ENCODE results near the gene TM4SF4. TPM values are rescaled to one million over a fixed set of nuclear protein-coding genes. Genes with fewer than 3 reads are reported as not detected.
A peak's percentile ranks its signal among the peaks of the same experiment; 100 is the strongest.

Gene TM4SF4
- total and polyA plus RNA-seq, 2 donors (not counting 1 experiment from before 2014, with no cell fraction given) = not detected

GRCh38 chr3:149506540-149506939, 32.0 kb downstream of the TM4SF4 start:
- ATAC-seq (ENCODE audit: low read depth) (no peak), DNase-seq (no peak)
- Histone ChIP-seq H3K27me3 (replicated peaks in 1 of 4; ENCODE audit: control extremely low read depth in 1 of 4, control insufficient read depth in 3 of 4, insufficient read depth in 4 of 4, low read length in 3 of 4) (peaks cover 0 to 3% (median 0%) of the 10 kb centered on the region in 4 experiments), H2AFZ (ENCODE audit: insufficient read depth, low read depth, low read length, poor library complexity, severe bottlenecking) (no peak overlapping the region), H3K9ac (ENCODE audit: low read length) (no peak overlapping the region), H4K20me1 (ENCODE audit: control insufficient read depth, insufficient read depth, low read length, poor library complexity, severe bottlenecking) (no peaks in the 10 kb centered on the region), H3K4me3 (ENCODE audit: control extremely low read depth in 1 of 5, extremely low read depth in 1 of 5, insufficient read depth in 1 of 5, low read depth in 2 of 5, low read length in 4 of 5) (no peak overlapping the region), H3K27ac (ENCODE audit: low read length in 2 of 2) (no peak overlapping the region), H3K79me2 (ENCODE audit: control insufficient read depth, insufficient read depth, low read length) (no peaks in the 10 kb centered on the region), H3K9me3 (ENCODE audit: control extremely low read depth in 1 of 3, control insufficient read depth in 2 of 3, insufficient read depth in 1 of 3, low read length in 2 of 3) (no peaks in the 10 kb centered on the region), H3K4me1 (ENCODE audit: control insufficient read depth in 2 of 2, insufficient read depth in 2 of 2, low read length in 2 of 2) (peaks cover 5 to 6% of the 10 kb centered on the region in 2 donors), H3K4me2 (replicated peaks; ENCODE audit: low read depth, low read length, poor library complexity, severe bottlenecking) (no peak overlapping the region), H3K36me3 (replicated peaks in 1 of 2; ENCODE audit: control extremely low read depth in 1 of 2, control insufficient read depth in 1 of 2, extremely low read depth in 1 of 2, insufficient read depth in 2 of 2, low read length in 1 of 2) (no peaks in the 10 kb centered on the region)
- H3K27ac Mint-ChIP-seq = no peak overlapping the region
- peaks cover 19% of the 10 kb centered on the region for H3K27me3 Mint-ChIP-seq
- H3K9me3 Mint-ChIP-seq (ENCODE audit: insufficient read depth) = no peaks in the 10 kb centered on the region
- ChIA-PET POLR2A (no interaction called here), CTCF (no interaction called here)
- H3K4me1 Mint-ChIP-seq = peaks cover 8% of the 10 kb centered on the region
- H3K4me3 Mint-ChIP-seq = no peak overlapping the region
- TF ChIP-seq EZH2 (IDR thresholded peaks at IDR 0.05; ENCODE audit: borderline replicate concordance, insufficient read depth, low read depth, low read length, poor library complexity, severe bottlenecking) (no peak), CTCF (IDR thresholded peaks at IDR 0.05) (no peak)
- intact Hi-C loops (cut with micrococcal nuclease) = no loop called here
- WGBS (ENCODE audit: insufficient coverage) = no CpG with 5 or more reads among the region's 1 CpG

- ATAC-seq (ENCODE audit: low read depth) (no peak), DNase-seq (no peak)
- H3K79me2 ChIP-seq (ENCODE audit: control insufficient read depth, insufficient read depth, low read length) = no peaks in the 10 kb centered on the region
- intact Hi-C loops (cut with micrococcal nuclease) = no loop called here
- Mint-ChIP-seq H3K9me3 (ENCODE audit: insufficient read depth) (no peaks in the 10 kb centered on the region), H3K4me3 (no peak overlapping the region), H3K27me3 (peaks cover 19% of the 10 kb centered on the region), H3K27ac (no peak overlapping the region), H3K4me1 (peaks cover 8% of the 10 kb centered on the region)
- H2AFZ ChIP-seq (ENCODE audit: insufficient read depth, low read depth, low read length, poor library complexity, severe bottlenecking) = peak overlapping the region; percentile 54
- no peak overlapping the region for H3K9ac ChIP-seq (ENCODE audit: low read length)
- POLR2A ChIA-PET = no interaction called here
- H3K4me1 ChIP-seq (ENCODE audit: control insufficient read depth in 2 of 2, insufficient read depth in 2 of 2, low read length in 2 of 2) = peaks cover 5 to 6% of the 10 kb centered on the region in 2 donors
- H3K27ac ChIP-seq (ENCODE audit: low read length in 2 of 2) = no peak overlapping the region
- H3K4me2 ChIP-seq (replicated peaks; ENCODE audit: low read depth, low read length, poor library complexity, severe bottlenecking) = no peak overlapping the region
- H3K4me3 ChIP-seq (ENCODE audit: control extremely low read depth in 1 of 5, extremely low read depth in 1 of 5, insufficient read depth in 1 of 5, low read depth in 2 of 5, low read length in 4 of 5) = no peak overlapping the region
- H3K9me3 ChIP-seq (ENCODE audit: control extremely low read depth in 1 of 3, control insufficient read depth in 2 of 3, insufficient read depth in 1 of 3, low read length in 2 of 3) = no peaks in the 10 kb centered on the region
- H4K20me1 ChIP-seq (ENCODE audit: control insufficient read depth, insufficient read depth, low read length, poor library complexity, severe bottlenecking) = no peaks in the 10 kb centered on the region
- H3K27me3 ChIP-seq (replicated peaks in 1 of 4; ENCODE audit: control extremely low read depth in 1 of 4, control insufficient read depth in 3 of 4, insufficient read depth in 4 of 4, low read length in 3 of 4) = peaks cover 0 to 3% (median 0%) of the 10 kb centered on the region in 4 experiments
- 84% methylated on average over 2 of the region's 2 CpGs for WGBS (ENCODE audit: insufficient coverage)
- TF ChIP-seq CTCF (IDR thresholded peaks at IDR 0.05) (no peak), EZH2 (IDR thresholded peaks at IDR 0.05; ENCODE audit: borderline replicate concordance, insufficient read depth, low read depth, low read length, poor library complexity, severe bottlenecking) (no peak)
- no peaks in the 10 kb centered on the region for H3K36me3 ChIP-seq (replicated peaks in 1 of 2; ENCODE audit: control extremely low read depth in 1 of 2, control insufficient read depth in 1 of 2, extremely low read depth in 1 of 2, insufficient read depth in 2 of 2, low read length in 1 of 2)
- CTCF ChIA-PET = no interaction called here
Measured at GRCh38 chr3:149506965-149507364, 32.5 kb downstream of the TM4SF4 start.

Measured in B cell (primary cell).